ENCODE results near the gene VGLL1. TPM values are rescaled to one million over a fixed set of nuclear protein-coding genes. Genes with fewer than 3 reads are reported as not detected.
A peak's percentile ranks its signal among the peaks of the same experiment; 100 is the strongest.

Gene VGLL1
- total RNA-seq, 1 donor from 2014 or later: 1.3 TPM

GRCh38 chrX:136597954-136598353, 65.9 kb downstream of the VGLL1 start:
- no peak overlapping the region for H2AFZ ChIP-seq (ENCODE audit: low read depth, low read length)
- H3K4me1 ChIP-seq (ENCODE audit: insufficient read depth, low read length): no peaks in the 10 kb centered on the region
- H3K9me3 ChIP-seq (ENCODE audit: insufficient read depth, low read depth, low read length): no peaks in the 10 kb centered on the region
- Mint-ChIP-seq H3K9me3 (ENCODE audit: unreplicated experiment) (no peaks in the 10 kb centered on the region), H3K27me3 (ENCODE audit: low read depth, unreplicated experiment) (peaks cover 5% of the 10 kb centered on the region), H3K4me3 (ENCODE audit: unreplicated experiment) (no peak overlapping the region), H3K27ac (ENCODE audit: unreplicated experiment) (no peak overlapping the region), H3K36me3 (ENCODE audit: low read depth, unreplicated experiment) (no peaks in the 10 kb centered on the region), H3K4me1 (ENCODE audit: low read depth, unreplicated experiment) (no peaks in the 10 kb centered on the region)
- H3K4me3 ChIP-seq (ENCODE audit: insufficient read depth, low read depth, low read length): no peak overlapping the region
- H3K9ac ChIP-seq (ENCODE audit: low read length): no peak overlapping the region
- no peaks in the 10 kb centered on the region for H3K27me3 ChIP-seq (ENCODE audit: insufficient read depth, low read length)
- H3K4me2 ChIP-seq (ENCODE audit: low read length): no peak overlapping the region
- H3K27ac ChIP-seq (ENCODE audit: low read depth, low read length): no peak overlapping the region
- no peak for TF ChIP-seq CTCF (IDR thresholded peaks at IDR 0.05; ENCODE audit: insufficient read depth, low read depth, low read length)
- TF ChIP-seq EZH2 (IDR thresholded peaks at IDR 0.05; ENCODE audit: insufficient read depth, low read length): no peak
- DNase-seq (ENCODE audit: low read depth): no peak
- H3K79me2 ChIP-seq (ENCODE audit: insufficient read depth, low read length): no peaks in the 10 kb centered on the region
- H4K20me1 ChIP-seq (ENCODE audit: insufficient read depth, low read length): no peaks in the 10 kb centered on the region
- H3K36me3 ChIP-seq (ENCODE audit: insufficient read depth, low read length): no peaks in the 10 kb centered on the region
- no peak for FAIRE-seq

- H3K36me3 Mint-ChIP-seq (ENCODE audit: low read depth, unreplicated experiment): no peaks in the 10 kb centered on the region
- H3K9me3 ChIP-seq (ENCODE audit: insufficient read depth, low read depth, low read length): no peaks in the 10 kb centered on the region
- H3K27ac Mint-ChIP-seq (ENCODE audit: unreplicated experiment): no peak overlapping the region
- FAIRE-seq (no peak), DNase-seq (ENCODE audit: low read depth) (no peak)
- peaks cover 6% of the 10 kb centered on the region for H3K27me3 Mint-ChIP-seq (ENCODE audit: low read depth, unreplicated experiment)
- no peak overlapping the region for H3K4me3 ChIP-seq (ENCODE audit: insufficient read depth, low read depth, low read length)
- no peak overlapping the region for H3K4me3 Mint-ChIP-seq (ENCODE audit: unreplicated experiment)
- H3K27ac ChIP-seq (ENCODE audit: low read depth, low read length): no peak overlapping the region
- no peaks in the 10 kb centered on the region for H3K79me2 ChIP-seq (ENCODE audit: insufficient read depth, low read length)
- H3K36me3 ChIP-seq (ENCODE audit: insufficient read depth, low read length): no peaks in the 10 kb centered on the region
- TF ChIP-seq CTCF (IDR thresholded peaks at IDR 0.05; ENCODE audit: insufficient read depth, low read depth, low read length) (no peak), EZH2 (IDR thresholded peaks at IDR 0.05; ENCODE audit: insufficient read depth, low read length) (no peak)
- no peak overlapping the region for H2AFZ ChIP-seq (ENCODE audit: low read depth, low read length)
- no peak overlapping the region for H3K9ac ChIP-seq (ENCODE audit: low read length)
- no peaks in the 10 kb centered on the region for H3K9me3 Mint-ChIP-seq (ENCODE audit: unreplicated experiment)
- no peak overlapping the region for H3K4me2 ChIP-seq (ENCODE audit: low read length)
- H3K4me1 ChIP-seq (ENCODE audit: insufficient read depth, low read length): no peaks in the 10 kb centered on the region
- no peaks in the 10 kb centered on the region for H4K20me1 ChIP-seq (ENCODE audit: insufficient read depth, low read length)
- H3K4me1 Mint-ChIP-seq (ENCODE audit: low read depth, unreplicated experiment): no peaks in the 10 kb centered on the region
- no peaks in the 10 kb centered on the region for H3K27me3 ChIP-seq (ENCODE audit: insufficient read depth, low read length)
Observed at GRCh38 chrX:136598631-136599030, 66.6 kb downstream of the VGLL1 start.

- no peaks in the 10 kb centered on the region for H3K79me2 ChIP-seq (ENCODE audit: insufficient read depth, low read length)
- H3K9ac ChIP-seq (ENCODE audit: low read length): no peak overlapping the region
- Mint-ChIP-seq H3K4me1 (ENCODE audit: low read depth, unreplicated experiment) (no peaks in the 10 kb centered on the region), H3K27me3 (ENCODE audit: low read depth, unreplicated experiment) (peaks cover 7% of the 10 kb centered on the region), H3K27ac (ENCODE audit: unreplicated experiment) (no peak overlapping the region), H3K4me3 (ENCODE audit: unreplicated experiment) (no peak overlapping the region), H3K36me3 (ENCODE audit: low read depth, unreplicated experiment) (no peaks in the 10 kb centered on the region), H3K9me3 (ENCODE audit: unreplicated experiment) (no peaks in the 10 kb centered on the region)
- no peak overlapping the region for H2AFZ ChIP-seq (ENCODE audit: low read depth, low read length)
- DNase-seq (ENCODE audit: low read depth): no peak
- no peaks in the 10 kb centered on the region for H4K20me1 ChIP-seq (ENCODE audit: insufficient read depth, low read length)
- H3K4me3 ChIP-seq (ENCODE audit: insufficient read depth, low read depth, low read length): no peak overlapping the region
- H3K9me3 ChIP-seq (ENCODE audit: insufficient read depth, low read depth, low read length): no peaks in the 10 kb centered on the region
- H3K4me2 ChIP-seq (ENCODE audit: low read length): no peak overlapping the region
- no peaks in the 10 kb centered on the region for H3K4me1 ChIP-seq (ENCODE audit: insufficient read depth, low read length)
- no peak overlapping the region for H3K27ac ChIP-seq (ENCODE audit: low read depth, low read length)
- no peaks in the 10 kb centered on the region for H3K27me3 ChIP-seq (ENCODE audit: insufficient read depth, low read length)
- no peaks in the 10 kb centered on the region for H3K36me3 ChIP-seq (ENCODE audit: insufficient read depth, low read length)
- FAIRE-seq: no peak
- TF ChIP-seq CTCF (IDR thresholded peaks at IDR 0.05; ENCODE audit: insufficient read depth, low read depth, low read length) (no peak), EZH2 (IDR thresholded peaks at IDR 0.05; ENCODE audit: insufficient read depth, low read length) (no peak)
Observed at GRCh38 chrX:136600059-136600458, 68.0 kb downstream of the VGLL1 start.

Small RNA genes within 50 kb of the gene (microRNA-seq; reads per million reads assigned to microRNA genes)
- 66.8 reads per million, percentile 62 among the genes with 10 or more reads in this experiment for gene MIR934

Other genes starting within 250 kb of the VGLL1 start
- gene ADGRG4, start 231.3 kb upstream of the VGLL1 start, total RNA-seq: 0.14 and 0.19 TPM in 2 replicates
- not detected in 2 replicates for gene BRS3, start 44.3 kb upstream of the VGLL1 start, total RNA-seq
- gene HTATSF1, start 34.6 kb upstream of the VGLL1 start, total RNA-seq: 29.1 and 33.1 TPM in 2 replicates
- gene CD40LG, start 115.9 kb downstream of the VGLL1 start, total RNA-seq: not detected in 2 replicates
- gene ARHGEF6, start 248.7 kb downstream of the VGLL1 start, total RNA-seq: 4.7 and 6.1 TPM in 2 replicates

All from astrocyte (in vitro differentiated cells and primary cell).